Ovary (tissue), 3 donors: ENCODE results near the gene KIF13A.

Source experiments
- POLR2A ChIP-seq: fragments of 450-650 bp; IDR thresholded peaks from one replicate; pipeline ENCODE4 v1.6.1; 2017; ENCODE audit warnings: antibody characterized with exemption, mild to moderate bottlenecking, moderate library complexity
- TF ChIP-seq, protein P1 (sequence below), 3 donors: fragments of 450-650 bp in 2 of 3; fragments of 200-600 bp in 1 of 3; IDR thresholded peaks; one replicate each; pipeline versions ENCODE4 v1.5.1 to v1.8.0; 2016 to 2022; ENCODE audit warnings: antibody characterized with exemption in 3 of 3, mild to moderate bottlenecking in 1 of 3
- donor health status: DM: no; HTN: no; CAD: no.

DNA sequence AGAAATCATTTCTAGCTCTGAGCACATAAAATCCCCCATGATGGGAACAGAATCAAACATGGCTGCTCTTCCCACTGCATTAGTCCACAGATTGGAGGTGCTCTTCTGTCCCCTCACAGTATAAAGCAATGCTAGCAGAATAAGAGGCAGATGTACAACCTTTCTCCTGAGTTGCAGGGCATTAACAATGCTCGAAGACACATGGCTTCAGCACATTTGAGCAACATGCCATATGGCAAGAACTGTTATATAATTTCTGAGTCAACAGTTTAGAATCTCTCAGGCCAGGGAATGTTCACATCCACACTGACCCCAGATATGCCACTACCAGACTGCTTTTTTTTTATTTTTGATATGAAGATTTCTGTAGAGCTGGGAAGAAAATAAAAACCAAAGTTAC is 119.6 kb downstream of the KIF13A start:
- TF ChIP-seq, protein P1, sequence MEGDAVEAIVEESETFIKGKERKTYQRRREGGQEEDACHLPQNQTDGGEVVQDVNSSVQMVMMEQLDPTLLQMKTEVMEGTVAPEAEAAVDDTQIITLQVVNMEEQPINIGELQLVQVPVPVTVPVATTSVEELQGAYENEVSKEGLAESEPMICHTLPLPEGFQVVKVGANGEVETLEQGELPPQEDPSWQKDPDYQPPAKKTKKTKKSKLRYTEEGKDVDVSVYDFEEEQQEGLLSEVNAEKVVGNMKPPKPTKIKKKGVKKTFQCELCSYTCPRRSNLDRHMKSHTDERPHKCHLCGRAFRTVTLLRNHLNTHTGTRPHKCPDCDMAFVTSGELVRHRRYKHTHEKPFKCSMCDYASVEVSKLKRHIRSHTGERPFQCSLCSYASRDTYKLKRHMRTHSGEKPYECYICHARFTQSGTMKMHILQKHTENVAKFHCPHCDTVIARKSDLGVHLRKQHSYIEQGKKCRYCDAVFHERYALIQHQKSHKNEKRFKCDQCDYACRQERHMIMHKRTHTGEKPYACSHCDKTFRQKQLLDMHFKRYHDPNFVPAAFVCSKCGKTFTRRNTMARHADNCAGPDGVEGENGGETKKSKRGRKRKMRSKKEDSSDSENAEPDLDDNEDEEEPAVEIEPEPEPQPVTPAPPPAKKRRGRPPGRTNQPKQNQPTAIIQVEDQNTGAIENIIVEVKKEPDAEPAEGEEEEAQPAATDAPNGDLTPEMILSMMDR (IDR thresholded peaks at IDR 0.05): no peak
- no peak for TF ChIP-seq POLR2A
